SK-N-SH (cell line): ENCODE results near the gene FBXO44. TPM values are rescaled to one million over a fixed set of nuclear protein-coding genes. Genes with fewer than 3 reads are reported as not detected.
A peak's percentile ranks its signal among the peaks of the same experiment; 100 is the strongest.

Experiments
- CTCF ChIA-PET: fragments of 300-600, 350-600 bp; formaldehyde crosslinking; extraction: SDS; loops from one replicate; lab custom pipeline; 2021; lab: Yijun Ruan, JAX
- POLR2A ChIA-PET: fragments of 350-600 bp; sonication (Branson Sonifier 250); formaldehyde crosslinking; extraction: SDS; loops from one replicate; lab custom pipeline; 2020; ENCODE audit warnings: antibody characterized with exemption, inconsistent platforms; lab: Yijun Ruan, JAX
- DNase-seq: peaks from one replicate; pipeline ENCODE4 v3.0.0; 2012
- H2AFZ ChIP-seq: fragments of 200-600 bp; sonication (generic); 2 replicates; pipeline ENCODE4 v1.8.1; 2016; ENCODE audit warnings: antibody characterized with exemption, mild to moderate bottlenecking, low read depth
- H3F3A ChIP-seq: fragments of 200-600 bp; sonication (generic); replicated peaks from 2 replicates; pipeline ENCODE3; 2016; ENCODE audit warnings: antibody characterized with exemption, mild to moderate bottlenecking; ENCODE audit not compliant: insufficient read depth
- H3K27ac ChIP-seq, 2 experiments: fragments of 200-500 bp in 1 of 2; fragments of 200-600 bp in 1 of 2; sonication (Bioruptor generic) in 1 of 2; sonication (generic), shearing (Covaris generic) in 1 of 2; 2 replicates each; pipeline versions ENCODE4 v1.5.1 to v1.6.1; 2014 to 2016; ENCODE audit warnings: low read depth in 2 of 2, inconsistent platforms in 1 of 2, low read length in 1 of 2, mild to moderate bottlenecking in 1 of 2, mixed read lengths in 1 of 2
- H3K27me3 ChIP-seq: fragments of 200-600 bp; sonication (generic), shearing (Covaris generic); 2 replicates; pipeline ENCODE4 v1.6.1; 2016; ENCODE audit warnings: mixed run types; ENCODE audit not compliant: insufficient read depth
- H3K36me3 ChIP-seq, 2 experiments: fragments of 200-500 bp in 1 of 2; fragments of 200-600 bp in 1 of 2; sonication (Bioruptor generic) in 1 of 2; sonication (generic) in 1 of 2; replicated peaks in 1 of 2; 2 replicates each; pipeline versions ENCODE3 to v1.5.1; 2014 to 2016; ENCODE audit warnings: low read length in 1 of 2, mild to moderate bottlenecking in 1 of 2; ENCODE audit not compliant: insufficient read depth in 2 of 2, control insufficient read depth in 1 of 2
- H3K4me1 ChIP-seq, 2 experiments: fragments of 200-500 bp in 1 of 2; fragments of 200-600 bp in 1 of 2; sonication (Bioruptor generic) in 1 of 2; sonication (generic), shearing (Covaris generic) in 1 of 2; 2 replicates each; pipeline versions ENCODE4 v1.5.1 to v1.6.1; 2014 to 2016; ENCODE audit warnings: low read depth in 1 of 2, low read length in 1 of 2, mixed run types in 1 of 2; ENCODE audit not compliant: insufficient read depth in 2 of 2, control insufficient read depth in 1 of 2
- H3K4me2 ChIP-seq: fragments of 200-600 bp; sonication (generic), shearing (Covaris generic); 2 replicates; pipeline ENCODE4 v1.6.1; 2017; ENCODE audit warnings: mixed run types
- H3K4me3 ChIP-seq, 2 experiments: fragments of 200-500 bp in 1 of 2; fragments of 200-600 bp in 1 of 2; sonication (Bioruptor generic) in 1 of 2; sonication (generic), shearing (Covaris generic) in 1 of 2; 2 replicates each; pipeline versions ENCODE4 v1.5.1 to v1.8.1; 2014 to 2016; ENCODE audit warnings: low read depth in 2 of 2, inconsistent platforms in 1 of 2, low read length in 1 of 2, mild to moderate bottlenecking in 1 of 2, mixed read lengths in 1 of 2, moderate library complexity in 1 of 2
- H3K79me2 ChIP-seq: fragments of 200-600 bp; sonication (generic); 2 replicates; pipeline ENCODE4 v1.8.1; 2017; ENCODE audit warnings: mild to moderate bottlenecking; ENCODE audit not compliant: insufficient read depth
- H3K9ac ChIP-seq: fragments of 200-600 bp; sonication (generic); 2 replicates; pipeline ENCODE4 v1.6.1; 2017; ENCODE audit warnings: mixed run types
- H3K9me2 ChIP-seq: fragments of 200-600 bp; sonication (generic); 2 replicates; pipeline ENCODE4 v1.6.1; 2017; ENCODE audit warnings: mixed run types
- H3K9me3 ChIP-seq: fragments of 200-600 bp; sonication (generic); 2 replicates; pipeline ENCODE4 v1.6.1; 2017; ENCODE audit warnings: mixed run types, mild to moderate bottlenecking, moderate library complexity
- H4K20me1 ChIP-seq: fragments of 200-600 bp; sonication (generic); 2 replicates; pipeline ENCODE4 v1.6.1; 2017; ENCODE audit warnings: mild to moderate bottlenecking, mixed run types; ENCODE audit not compliant: insufficient read depth
- FOXM1 ChIP-seq: IDR thresholded peaks from 2 replicates; pipeline ENCODE4 v1.4.0; 2012; ENCODE audit warnings: low read depth, mild to moderate bottlenecking
- GABPA ChIP-seq: IDR thresholded peaks from 2 replicates; pipeline ENCODE4 v1.4.0; 2012; ENCODE audit warnings: low read depth, mild to moderate bottlenecking
- JUND ChIP-seq: IDR thresholded peaks from 2 replicates; pipeline ENCODE4 v1.4.0; 2012
- POLR2AphosphoS5 ChIP-seq: IDR thresholded peaks from 2 replicates; pipeline ENCODE4 v1.6.1; 2012; ENCODE audit warnings: low read depth, low read length
- RCOR1 ChIP-seq: fragments of 150-350 bp; IDR thresholded peaks from 2 replicates; pipeline ENCODE4 v1.6.1; 2017; ENCODE audit warnings: antibody characterized with exemption, low read length
- WGBS: methylation state at CpG from one replicate; pipeline ENCODE4 v1.1.6; 2017; ENCODE audit warnings: low lambda C conversion rate; 5-methylcytosine and 5-hydroxymethylcytosine counted together
- polyA plus RNA-seq, 3 experiments: library from polyadenylated mRNA; depleted of rRNA; stranded (reverse); fragments of >200 nt; gene quantifications; 2 replicates each; pipeline ENCODE4 v1.2.3, GENCODE V29; 2012
- TF ChIP-seq, protein P1 (sequence below): IDR thresholded peaks from 2 replicates; pipeline ENCODE4 v1.6.1; 2012; ENCODE audit warnings: mild to moderate bottlenecking, low read depth, low read length, moderate library complexity
- TF ChIP-seq, protein P2 (sequence below): IDR thresholded peaks from 2 replicates; pipeline ENCODE4 v1.4.0; 2012; ENCODE audit warnings: low read depth, borderline replicate concordance

Gene FBXO44
- polyA plus RNA-seq, 1 of the 3 experiments (the other 2 are of a cell fraction) = 42.8 TPM

GRCh38 chr1:11688506-11688905 lies 33.8 kb downstream of the FBXO44 start:
- Histone ChIP-seq H3K9me2 (no peaks in the 10 kb centered on the region), H3K9me3 (no peaks in the 10 kb centered on the region), H3K4me3 (no peak overlapping the region), H3K9ac (no peak overlapping the region), H2AFZ (no peak overlapping the region), H3K4me2 (no peak overlapping the region), H3K27me3 (peaks cover 14% of the 10 kb centered on the region), H3K4me1 (peaks cover 11 to 13% of the 10 kb centered on the region in 2 experiments; a peak in 3 of 4 replicates), H4K20me1 (0 out of 2 replicates have a peak, but pooled peaks cover under 1% of the 10 kb centered on the region), H3K27ac (no peak overlapping the region), H3F3A (peaks cover 13% of the 10 kb centered on the region), H3K36me3 (no peaks in the 10 kb centered on the region), H3K79me2 (no peaks in the 10 kb centered on the region)
- 84% methylated on average over 3 of the region's 4 CpGs for WGBS
- ChIA-PET CTCF (interaction anchor here (1.0 to 1.7 kb wide), 3 partner anchors 23 to 38 kb away, joined by 3 to 6 read pairs (median 5); no protein-coding TSS in a partner anchor), POLR2A (no interaction called here)
- no peak for DNase-seq
- TF ChIP-seq FOXM1 (no peak), GABPA (no peak), JUND (no peak), RCOR1 (no peak)
- TF ChIP-seq, protein P1, sequence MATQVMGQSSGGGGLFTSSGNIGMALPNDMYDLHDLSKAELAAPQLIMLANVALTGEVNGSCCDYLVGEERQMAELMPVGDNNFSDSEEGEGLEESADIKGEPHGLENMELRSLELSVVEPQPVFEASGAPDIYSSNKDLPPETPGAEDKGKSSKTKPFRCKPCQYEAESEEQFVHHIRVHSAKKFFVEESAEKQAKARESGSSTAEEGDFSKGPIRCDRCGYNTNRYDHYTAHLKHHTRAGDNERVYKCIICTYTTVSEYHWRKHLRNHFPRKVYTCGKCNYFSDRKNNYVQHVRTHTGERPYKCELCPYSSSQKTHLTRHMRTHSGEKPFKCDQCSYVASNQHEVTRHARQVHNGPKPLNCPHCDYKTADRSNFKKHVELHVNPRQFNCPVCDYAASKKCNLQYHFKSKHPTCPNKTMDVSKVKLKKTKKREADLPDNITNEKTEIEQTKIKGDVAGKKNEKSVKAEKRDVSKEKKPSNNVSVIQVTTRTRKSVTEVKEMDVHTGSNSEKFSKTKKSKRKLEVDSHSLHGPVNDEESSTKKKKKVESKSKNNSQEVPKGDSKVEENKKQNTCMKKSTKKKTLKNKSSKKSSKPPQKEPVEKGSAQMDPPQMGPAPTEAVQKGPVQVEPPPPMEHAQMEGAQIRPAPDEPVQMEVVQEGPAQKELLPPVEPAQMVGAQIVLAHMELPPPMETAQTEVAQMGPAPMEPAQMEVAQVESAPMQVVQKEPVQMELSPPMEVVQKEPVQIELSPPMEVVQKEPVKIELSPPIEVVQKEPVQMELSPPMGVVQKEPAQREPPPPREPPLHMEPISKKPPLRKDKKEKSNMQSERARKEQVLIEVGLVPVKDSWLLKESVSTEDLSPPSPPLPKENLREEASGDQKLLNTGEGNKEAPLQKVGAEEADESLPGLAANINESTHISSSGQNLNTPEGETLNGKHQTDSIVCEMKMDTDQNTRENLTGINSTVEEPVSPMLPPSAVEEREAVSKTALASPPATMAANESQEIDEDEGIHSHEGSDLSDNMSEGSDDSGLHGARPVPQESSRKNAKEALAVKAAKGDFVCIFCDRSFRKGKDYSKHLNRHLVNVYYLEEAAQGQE = no peak

GRCh38 chr1:11690397-11691301 lies 36.0 kb downstream of the FBXO44 start:
- no peaks in the 10 kb centered on the region for H3K79me2 ChIP-seq
- peak; percentile 71 for DNase-seq
- H3K4me1 ChIP-seq = peaks cover 6 to 15% of the 10 kb centered on the region in 2 experiments; a peak in 3 of 4 replicates
- H3K27me3 ChIP-seq = peaks cover 14% of the 10 kb centered on the region
- H3K9me2 ChIP-seq = no peaks in the 10 kb centered on the region
- peaks cover 16% of the 10 kb centered on the region for H3F3A ChIP-seq
- H3K4me2 ChIP-seq = peak overlapping the region; percentile 72
- H3K9me3 ChIP-seq = no peaks in the 10 kb centered on the region
- 22% methylated on average over 36 of the region's 64 CpGs for WGBS
- H3K9ac ChIP-seq = peak overlapping the region; percentile 28; the same call in 1 of the 2 replicates
- H3K27ac ChIP-seq = no peak overlapping the region
- peak overlapping the region; percentile 40 to 46 for H3K4me3 ChIP-seq
- ChIA-PET POLR2A (interaction anchor here (1.3 kb wide), 1 partner anchor 38 kb away, joined by 3 read pairs; no protein-coding TSS in a partner anchor), CTCF (interaction anchor here (0.6 to 3.4 kb wide), 14 partner anchors 9 to 408 kb away, joined by 3 to 13 read pairs (median 4); partner anchors contain the start of gene FBXO6)
- H4K20me1 ChIP-seq = 0 out of 2 replicates have a peak, but pooled peaks cover 5% of the 10 kb centered on the region
- no peaks in the 10 kb centered on the region for H3K36me3 ChIP-seq
- TF ChIP-seq, protein P2, sequence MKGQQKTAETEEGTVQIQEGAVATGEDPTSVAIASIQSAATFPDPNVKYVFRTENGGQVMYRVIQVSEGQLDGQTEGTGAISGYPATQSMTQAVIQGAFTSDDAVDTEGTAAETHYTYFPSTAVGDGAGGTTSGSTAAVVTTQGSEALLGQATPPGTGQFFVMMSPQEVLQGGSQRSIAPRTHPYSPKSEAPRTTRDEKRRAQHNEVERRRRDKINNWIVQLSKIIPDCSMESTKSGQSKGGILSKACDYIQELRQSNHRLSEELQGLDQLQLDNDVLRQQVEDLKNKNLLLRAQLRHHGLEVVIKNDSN = no peak
- no peak for TF ChIP-seq POLR2AphosphoS5
- TF ChIP-seq FOXM1 = no peak
- TF ChIP-seq, all 33 proteins: peak for 0
- H2AFZ ChIP-seq = no peak overlapping the region
